Tibial nerve (tissue), 4 donors: ENCODE results near the gene EPB41L4B.

ENCODE experiments used
- CTCF ChIP-seq, 5 experiments: fragments of 200-600 bp in 3 of 5; fragments of 450-650 bp in 2 of 5; sonication (generic) in 3 of 5; IDR thresholded peaks; one replicate each; pipeline ENCODE4 v1.5.1; 2016 to 2019; ENCODE audit warnings: antibody characterized with exemption in 5 of 5, mild to moderate bottlenecking in 3 of 5, moderate library complexity in 2 of 5
- EP300 ChIP-seq, 2 donors: sonication (generic); formaldehyde crosslinking; IDR thresholded peaks; one replicate each; pipeline ENCODE4 v1.6.1; 2017; ENCODE audit warnings: antibody characterized with exemption in 2 of 2, mild to moderate bottlenecking in 1 of 2
- POLR2A ChIP-seq, 2 donors: fragments of 450-650 bp; IDR thresholded peaks; one replicate each; pipeline ENCODE4 v1.6.1; 2017; ENCODE audit warnings: antibody characterized with exemption in 2 of 2, mild to moderate bottlenecking in 2 of 2, moderate library complexity in 2 of 2

DNA sequence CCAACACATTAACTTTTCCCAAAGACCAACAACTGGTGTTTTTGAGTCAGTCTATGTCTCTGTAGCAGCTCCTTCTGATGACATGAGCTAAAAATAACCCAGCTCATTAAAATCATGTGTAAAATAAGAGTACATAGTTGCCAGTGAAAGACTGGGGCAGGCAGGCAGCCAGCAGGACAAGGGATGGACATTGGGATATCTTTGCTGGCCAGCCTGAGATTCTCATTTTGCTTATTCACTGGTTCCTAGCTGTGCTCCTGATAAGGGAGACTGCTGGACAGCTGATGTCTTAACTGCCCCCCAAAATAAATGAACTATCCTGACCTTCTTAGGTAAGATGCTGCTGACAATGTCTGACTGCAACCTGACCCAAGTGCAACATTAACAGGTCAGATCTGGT lies 33.9 kb downstream of the EPB41L4B start:
- TF ChIP-seq CTCF (IDR thresholded peaks at IDR 0.05) (no peak), POLR2A (IDR thresholded peaks at IDR 0.05) (no peak), EP300 (IDR thresholded peaks at IDR 0.05) (no peak)
